Left lung (tissue), 10 donors: ENCODE measurements around the gene B3GALNT2. TPM values are rescaled to one million over a fixed set of nuclear protein-coding genes. Genes with fewer than 3 reads are reported as not detected.

Experiments used
- ATAC-seq: fragments of 200-7000 bp; cut with Tn5 transposase; one replicate; pipeline ENCODE4 v1.9.1; 2020; ENCODE audit warnings: moderate library complexity
- DNase-seq, 4 donors: peaks; one replicate each; pipeline ENCODE4 v3.0.0-alpha.2; 2013 to 2020
- H3K27ac ChIP-seq, 2 donors: fragments of 200-600 bp; sonication (generic) in 1 of 2; one replicate each; pipeline versions ENCODE4 v1.5.0 to v1.8.0; 2020 to 2021
- H3K27me3 ChIP-seq, 2 donors: fragments of 200-600 bp; sonication (generic) in 1 of 2; one replicate each; pipeline versions ENCODE4 v1.5.0 to v1.8.0; 2020 to 2021
- H3K36me3 ChIP-seq, 2 donors: fragments of 200-600 bp; sonication (generic) in 1 of 2; one replicate each; pipeline versions ENCODE4 v1.5.0 to v1.8.0; 2020 to 2021
- H3K4me1 ChIP-seq, 2 donors: fragments of 200-600 bp; one replicate each; pipeline ENCODE4 v1.8.0; 2021
- H3K4me3 ChIP-seq, 2 donors: fragments of 200-600 bp; sonication (generic) in 1 of 2; one replicate each; pipeline versions ENCODE4 v1.5.0 to v1.8.0; 2020 to 2021; ENCODE audit warnings: mild to moderate bottlenecking in 1 of 2
- H3K9me3 ChIP-seq, 2 donors: fragments of 200-600 bp; sonication (generic) in 1 of 2; one replicate each; pipeline versions ENCODE4 v1.5.0 to v1.8.0; 2020 to 2021
- intact Hi-C, 2 donors: fragments of 100-400 bp; cut with DNase I; formaldehyde crosslinking; loops; one replicate each; pipeline versions ENCODE4 v1.11.2 to v1.14.2; 2022
- polyA plus RNA-seq, 6 donors: library from polyadenylated mRNA; unstranded; fragments of 120-200 nt; gene quantifications; one replicate each; pipeline ENCODE4 v1.2.1, GENCODE V29; 2013; ENCODE audit not compliant: insufficient read length in 6 of 6
- total RNA-seq, 2 donors: library from RNA; stranded (reverse); fragmentation: NEBNext Ultra II Directional; extraction: Animal tissue kit (Norgen Biotek cat#: 25700); gene quantifications; one replicate each; pipeline ENCODE4 v1.2.1, GENCODE V29; 2021
- TF ChIP-seq, protein P1 (sequence below), 2 donors: fragments of 200-600 bp; sonication (generic) in 1 of 2; IDR thresholded peaks; one replicate each; pipeline versions ENCODE4 v1.5.0 to v1.8.0; 2021; ENCODE audit warnings: antibody characterized with exemption in 2 of 2
- donor health status: DM: no; HTN: yes; CAD: no.
- donor health status: DM: no; HTN: no; CAD: no.

The B3GALNT2 gene
- total and polyA plus RNA-seq, 8 donors = 18.1 to 31.1 (median 25.2) TPM

GRCh38 chr1:235434001-235434400, 70.3 kb downstream of the B3GALNT2 start:
- no peak overlapping the region for H3K4me3 ChIP-seq
- H3K36me3 ChIP-seq = peaks cover 0 to 59% of the 10 kb centered on the region in 2 donors
- ATAC-seq (no peak), DNase-seq (no peak)
- H3K27me3 ChIP-seq = no peaks in the 10 kb centered on the region
- TF ChIP-seq, protein P1, sequence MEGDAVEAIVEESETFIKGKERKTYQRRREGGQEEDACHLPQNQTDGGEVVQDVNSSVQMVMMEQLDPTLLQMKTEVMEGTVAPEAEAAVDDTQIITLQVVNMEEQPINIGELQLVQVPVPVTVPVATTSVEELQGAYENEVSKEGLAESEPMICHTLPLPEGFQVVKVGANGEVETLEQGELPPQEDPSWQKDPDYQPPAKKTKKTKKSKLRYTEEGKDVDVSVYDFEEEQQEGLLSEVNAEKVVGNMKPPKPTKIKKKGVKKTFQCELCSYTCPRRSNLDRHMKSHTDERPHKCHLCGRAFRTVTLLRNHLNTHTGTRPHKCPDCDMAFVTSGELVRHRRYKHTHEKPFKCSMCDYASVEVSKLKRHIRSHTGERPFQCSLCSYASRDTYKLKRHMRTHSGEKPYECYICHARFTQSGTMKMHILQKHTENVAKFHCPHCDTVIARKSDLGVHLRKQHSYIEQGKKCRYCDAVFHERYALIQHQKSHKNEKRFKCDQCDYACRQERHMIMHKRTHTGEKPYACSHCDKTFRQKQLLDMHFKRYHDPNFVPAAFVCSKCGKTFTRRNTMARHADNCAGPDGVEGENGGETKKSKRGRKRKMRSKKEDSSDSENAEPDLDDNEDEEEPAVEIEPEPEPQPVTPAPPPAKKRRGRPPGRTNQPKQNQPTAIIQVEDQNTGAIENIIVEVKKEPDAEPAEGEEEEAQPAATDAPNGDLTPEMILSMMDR (IDR thresholded peaks at IDR 0.05) = no peak
- no peak overlapping the region for H3K27ac ChIP-seq
- intact Hi-C loops = no loop called here
- no peaks in the 10 kb centered on the region for H3K9me3 ChIP-seq
- H3K4me1 ChIP-seq = no peaks in the 10 kb centered on the region

DNA sequence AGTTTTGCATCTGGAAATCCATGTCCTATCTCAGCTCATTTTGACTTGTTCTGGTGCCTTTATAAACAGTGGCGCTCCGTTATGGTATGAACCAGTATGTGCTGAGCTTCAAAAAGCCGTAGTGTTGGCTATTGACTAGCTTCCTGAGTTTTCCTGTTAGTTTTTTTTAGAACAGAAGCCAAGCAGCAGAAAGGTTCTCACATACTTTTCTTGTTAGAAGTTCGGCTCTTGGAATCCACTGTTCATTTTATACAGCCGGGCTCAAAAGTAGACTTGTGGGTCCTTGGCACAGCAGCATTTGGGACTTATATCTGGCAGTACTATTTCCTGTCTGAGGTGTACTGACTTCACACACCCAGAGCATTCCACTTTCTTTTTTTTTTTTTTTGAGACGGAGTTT, 73.3 kb downstream of the B3GALNT2 start:
- Histone ChIP-seq H3K27ac (no peak overlapping the region), H3K9me3 (no peaks in the 10 kb centered on the region), H3K4me3 (no peak overlapping the region), H3K36me3 (peaks cover 0 to 40% of the 10 kb centered on the region in 2 donors), H3K4me1 (no peaks in the 10 kb centered on the region), H3K27me3 (no peaks in the 10 kb centered on the region)
- TF ChIP-seq, protein P1 (IDR thresholded peaks at IDR 0.05) = no peak
- DNase-seq = no peak
- intact Hi-C loops = no loop called here
- ATAC-seq = no peak

DNA sequence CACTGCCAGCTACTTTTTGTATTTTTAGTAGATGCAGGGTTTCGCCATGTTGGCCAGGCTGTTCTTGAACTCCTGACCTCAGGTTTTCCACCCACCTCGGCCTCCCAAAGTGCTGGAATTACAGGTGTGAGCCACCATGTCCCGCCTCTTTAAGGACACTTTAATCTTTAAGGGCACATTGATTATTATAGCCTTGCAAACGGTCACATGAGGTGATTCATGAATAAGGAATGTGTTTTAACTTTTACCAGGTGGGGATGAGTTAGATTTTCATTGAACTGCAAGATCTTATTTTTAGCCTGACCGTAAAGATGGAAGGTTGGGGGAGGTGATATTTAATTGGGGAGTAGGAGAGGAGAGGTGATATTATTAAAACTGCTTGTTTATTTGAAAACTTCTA, 75.1 kb downstream of the B3GALNT2 start:
- no peak overlapping the region for H3K4me3 ChIP-seq
- H3K9me3 ChIP-seq = no peaks in the 10 kb centered on the region
- intact Hi-C loops = no loop called here
- H3K27ac ChIP-seq = no peak overlapping the region
- peaks cover 0 to 28% of the 10 kb centered on the region in 2 donors for H3K36me3 ChIP-seq
- TF ChIP-seq, protein P1 (IDR thresholded peaks at IDR 0.05) = no peak
- H3K4me1 ChIP-seq = no peaks in the 10 kb centered on the region
- ATAC-seq = no peak
- H3K27me3 ChIP-seq = no peaks in the 10 kb centered on the region
- no peak for DNase-seq

DNA sequence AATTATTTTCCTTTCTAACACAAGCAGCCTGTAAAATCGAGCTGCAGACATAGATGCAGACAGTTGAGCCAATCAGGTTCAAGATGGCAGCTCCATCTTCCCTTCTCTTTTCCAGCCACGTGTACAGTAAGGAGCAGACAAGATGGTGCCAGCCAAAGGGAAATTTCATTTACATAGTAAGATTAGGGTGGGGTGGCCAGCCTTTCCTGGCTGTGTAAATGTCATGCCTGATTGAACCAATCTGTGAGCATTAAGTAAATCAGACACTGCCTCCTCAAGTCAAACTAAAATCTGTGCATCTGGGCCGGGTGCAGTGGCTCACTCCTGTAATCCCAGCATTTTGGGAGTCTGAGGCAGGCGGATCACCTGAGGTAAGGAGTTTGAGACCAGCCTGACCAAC, 76.8 kb downstream of the B3GALNT2 start:
- Histone ChIP-seq H3K36me3 (peaks cover 0 to 17% of the 10 kb centered on the region in 2 donors), H3K27ac (no peak overlapping the region), H3K4me3 (no peak overlapping the region), H3K27me3 (no peaks in the 10 kb centered on the region), H3K9me3 (no peaks in the 10 kb centered on the region), H3K4me1 (no peaks in the 10 kb centered on the region)
- DNase-seq (no peak), ATAC-seq (no peak)
- TF ChIP-seq, protein P1 (IDR thresholded peaks at IDR 0.05) = no peak
- intact Hi-C loops = no loop called here

DNA sequence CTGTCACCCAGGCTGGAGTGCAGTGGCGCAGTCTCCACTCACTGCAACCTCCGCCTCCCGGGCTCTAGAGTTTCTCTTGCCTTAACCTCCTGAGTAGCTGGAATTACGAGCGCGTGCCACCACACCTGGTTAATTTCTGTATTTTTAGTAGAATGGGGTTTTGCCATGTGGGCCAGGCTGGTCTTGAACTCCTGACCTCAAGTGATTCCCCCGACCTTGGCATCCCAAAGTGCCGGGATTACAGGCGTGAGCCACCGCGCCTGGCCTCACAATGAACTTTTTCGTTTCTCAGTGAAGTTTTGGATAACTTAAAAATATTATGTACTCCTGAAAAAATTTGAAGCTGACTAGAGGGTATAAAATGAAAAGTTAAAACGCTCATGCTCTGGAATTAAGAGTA, 77.6 kb downstream of the B3GALNT2 start:
- TF ChIP-seq, protein P1 (IDR thresholded peaks at IDR 0.05) = no peak
- intact Hi-C loops = no loop called here
- no peak for DNase-seq

More for the DNA sequence above, 77.6 kb downstream of the B3GALNT2 start:
- Histone ChIP-seq H3K4me3 (no peak overlapping the region), H3K27me3 (no peaks in the 10 kb centered on the region), H3K4me1 (no peaks in the 10 kb centered on the region), H3K9me3 (no peaks in the 10 kb centered on the region), H3K27ac (no peak overlapping the region), H3K36me3 (peaks cover 0 to 17% of the 10 kb centered on the region in 2 donors)
- ATAC-seq = no peak
